Measurements from ENCODE around the gene USP38.
"Not testable (repeated sequence)": the region's sequence is repeated elsewhere in the genome, so short reads cannot be mapped to it uniquely, and the experiment has no call there.

The USP38 gene

DNA sequence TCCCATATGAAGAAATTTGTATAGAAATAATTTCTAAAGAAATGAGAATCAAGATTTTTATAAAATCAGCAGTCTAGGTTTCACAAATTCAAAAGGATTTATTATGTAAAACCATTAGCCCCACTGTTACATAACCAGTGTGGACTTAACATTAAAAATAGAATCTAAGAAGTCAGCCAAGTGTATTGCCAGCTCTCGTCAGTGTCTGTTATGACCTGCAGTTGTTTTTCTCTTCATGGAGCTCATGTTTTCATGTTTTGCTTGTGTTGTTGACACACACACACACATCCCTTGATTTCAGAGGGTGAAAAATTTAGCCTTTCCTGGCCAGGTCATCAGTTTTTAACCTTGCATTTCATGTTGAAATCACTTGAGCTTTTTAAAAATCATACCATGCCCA is 39.5 kb downstream of the USP38 start:
- DNase-seq, result no peak

- no peak for DNase-seq
Measured at GRCh38 chr4:143225167-143225566, 40.5 kb downstream of the USP38 start.

DNA sequence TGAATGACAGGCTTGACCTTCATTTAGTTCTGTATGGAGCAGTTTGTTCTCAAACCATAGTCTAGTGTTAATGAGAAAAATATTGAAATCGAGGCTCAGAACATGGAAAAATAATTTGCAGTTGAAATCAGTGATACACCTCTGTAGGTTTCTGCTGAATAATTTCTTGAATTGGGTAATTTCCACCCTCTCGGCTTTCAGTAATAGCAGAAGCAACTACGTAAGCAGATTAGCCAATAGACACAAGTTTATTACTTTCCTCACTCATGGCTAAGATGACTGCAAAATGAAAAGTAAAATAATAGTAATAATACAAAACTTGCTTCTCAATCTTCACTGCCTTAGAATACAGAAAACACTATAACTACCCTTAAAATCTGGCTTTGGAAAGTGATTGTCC is 46.0 kb downstream of the USP38 start:
- no peak for DNase-seq

GRCh38 chr4:143232277-143232676 is 47.6 kb downstream of the USP38 start:
- DNase-seq, result no peak

- no peak for DNase-seq
Measured at GRCh38 chr4:143234153-143234552, 49.4 kb downstream of the USP38 start.

GRCh38 chr4:143237195-143237594 is 52.5 kb downstream of the USP38 start:
- DNase-seq, result not testable (repeated sequence)

DNA sequence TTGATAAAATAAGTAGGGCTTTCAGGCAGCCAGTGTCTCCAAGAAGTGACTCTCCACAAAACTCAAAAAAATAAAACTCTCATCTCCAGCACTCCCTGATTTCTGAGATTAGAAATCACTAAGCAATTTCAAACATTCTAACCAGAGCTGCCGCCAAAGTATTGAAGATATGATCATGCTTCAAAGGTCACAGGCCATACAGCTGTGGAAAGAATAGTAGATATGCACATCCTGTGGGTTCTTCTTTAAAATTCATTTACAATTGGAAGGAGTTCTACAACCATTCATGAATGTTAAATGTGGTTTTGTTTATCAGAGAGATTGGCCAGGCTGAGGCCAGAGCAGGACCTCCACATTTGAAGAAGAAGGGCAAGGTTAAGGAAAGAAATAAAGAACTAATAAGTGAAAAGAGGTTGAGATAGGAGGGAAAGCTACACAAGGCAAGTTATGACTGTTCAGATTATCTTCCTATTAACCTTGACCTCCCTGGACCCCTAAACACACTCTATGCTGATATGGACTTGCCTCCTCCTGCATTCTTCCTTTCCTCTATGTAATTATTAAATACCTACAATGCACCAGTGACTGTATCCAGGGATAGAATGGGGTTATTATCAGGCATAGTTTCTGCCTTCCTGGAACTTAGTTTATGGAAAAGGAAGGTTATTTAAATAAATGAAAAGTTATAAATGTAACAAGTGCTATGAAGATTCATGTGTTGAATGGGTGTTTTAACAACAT is 56.4 kb downstream of the USP38 start:
- DNase-seq, result no peak

GRCh38 chr4:143241892-143242291 is 57.2 kb downstream of the USP38 start:
- DNase-seq, result no peak

DNA sequence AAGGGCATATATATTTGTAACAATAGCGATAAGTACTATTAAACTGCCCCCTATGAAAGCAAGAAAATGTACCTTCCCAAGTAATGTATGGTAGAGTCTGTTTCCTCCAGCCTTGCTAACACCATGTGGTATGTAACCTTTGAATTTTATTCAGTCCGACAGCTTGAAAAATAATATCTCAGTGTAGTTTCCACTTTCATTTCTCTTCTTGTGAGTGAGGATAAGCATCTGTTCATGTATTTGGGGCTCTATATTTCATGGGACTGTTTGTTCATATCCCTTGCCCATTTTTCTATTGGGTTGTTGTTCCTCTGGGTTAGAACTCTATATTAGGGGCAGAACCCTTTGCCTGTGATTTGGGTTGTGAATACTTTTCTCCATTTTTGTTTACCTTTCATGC is 58.3 kb downstream of the USP38 start:
- no peak for DNase-seq

DNA sequence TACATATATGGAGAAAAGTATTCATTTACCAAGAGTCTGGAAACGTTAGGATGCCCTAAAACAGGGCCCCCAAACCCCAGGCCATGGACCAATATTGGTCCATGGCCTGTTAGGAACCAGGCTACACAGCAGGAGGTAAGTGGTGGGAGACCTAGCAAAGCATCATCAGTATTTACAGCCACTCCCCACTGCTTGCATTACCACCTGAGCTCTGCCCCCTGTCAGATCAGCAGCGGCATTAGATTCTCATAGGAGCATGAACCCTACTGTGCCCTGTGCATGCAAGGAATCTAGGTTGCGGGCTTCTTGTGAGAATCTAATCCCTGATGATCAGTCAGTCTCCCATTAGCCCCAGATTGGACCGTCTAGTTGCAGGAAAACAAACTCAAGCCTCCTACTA is 62.3 kb downstream of the USP38 start:
- no peak for DNase-seq

DNA sequence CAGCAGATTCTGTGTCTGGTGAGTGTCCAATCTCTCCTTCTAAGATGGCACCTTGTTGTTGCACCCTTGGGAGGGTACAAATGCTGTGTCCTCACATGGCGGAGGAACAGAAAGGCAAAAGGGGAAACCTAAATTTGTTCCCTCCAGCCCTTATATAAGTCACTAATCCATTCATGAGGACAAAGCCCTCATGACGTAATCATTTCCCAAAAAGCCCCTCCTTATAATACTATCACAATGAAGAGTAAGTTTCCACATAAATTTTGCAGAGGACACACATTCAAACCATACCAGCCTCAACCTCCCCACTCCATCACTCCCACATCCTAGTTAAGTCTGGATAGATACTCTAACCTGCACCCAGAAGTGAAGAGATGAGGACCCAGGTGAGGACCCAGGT is 63.1 kb downstream of the USP38 start:
- no peak for DNase-seq

- DNase-seq, result no peak
Measured at GRCh38 chr4:143248827-143249226, 64.1 kb downstream of the USP38 start.

- no peak for DNase-seq
Measured at GRCh38 chr4:143250617-143251016, 65.9 kb downstream of the USP38 start.

- DNase-seq, result no peak
Measured at GRCh38 chr4:143251348-143251747, 66.6 kb downstream of the USP38 start.

GRCh38 chr4:143251779-143252178 is 67.1 kb downstream of the USP38 start:
- DNase-seq, result no peak

- DNase-seq, result no peak
Measured at GRCh38 chr4:143252478-143252877, 67.8 kb downstream of the USP38 start.

- DNase-seq, result no peak
Measured at GRCh38 chr4:143253166-143253565, 68.4 kb downstream of the USP38 start.

DNA sequence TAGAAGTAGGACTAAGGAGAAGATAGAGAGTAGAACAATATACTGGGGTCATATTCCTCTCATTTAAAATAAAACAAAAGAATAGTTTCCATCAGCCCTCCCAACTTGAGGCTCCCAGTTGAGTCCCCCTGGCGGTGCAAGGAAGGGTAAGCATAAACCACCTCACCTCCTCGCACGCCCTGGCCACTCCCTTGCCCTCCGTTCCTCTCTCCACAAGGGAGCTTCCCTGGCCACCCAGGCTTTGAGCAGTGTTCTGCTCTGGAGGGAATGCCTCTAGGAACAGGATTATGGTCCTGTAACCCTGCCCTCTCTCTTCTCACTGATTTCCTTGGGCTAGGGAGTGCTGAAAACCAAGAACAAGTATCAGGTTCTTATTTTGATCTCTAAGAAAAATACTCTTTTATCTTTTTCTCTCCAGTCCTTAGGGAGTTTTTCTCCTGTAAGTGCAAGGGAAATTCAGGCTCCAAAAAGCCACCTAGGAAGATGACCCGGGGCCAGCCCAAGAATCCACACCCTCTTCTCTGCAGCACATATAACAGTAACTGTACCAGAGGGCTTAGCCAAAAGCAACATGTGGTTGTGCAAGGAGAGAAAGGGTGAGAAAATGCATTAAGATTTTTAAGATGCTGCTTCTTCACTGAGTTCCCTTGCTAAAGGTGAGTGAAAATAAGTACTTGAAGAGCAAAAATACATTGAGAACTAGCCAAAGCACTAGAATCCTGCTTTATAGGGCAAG is 69.9 kb downstream of the USP38 start:
- DNase-seq, result peak; percentile 58

- DNase-seq, result no peak
Measured at GRCh38 chr4:143256456-143256855, 71.7 kb downstream of the USP38 start.

DNA sequence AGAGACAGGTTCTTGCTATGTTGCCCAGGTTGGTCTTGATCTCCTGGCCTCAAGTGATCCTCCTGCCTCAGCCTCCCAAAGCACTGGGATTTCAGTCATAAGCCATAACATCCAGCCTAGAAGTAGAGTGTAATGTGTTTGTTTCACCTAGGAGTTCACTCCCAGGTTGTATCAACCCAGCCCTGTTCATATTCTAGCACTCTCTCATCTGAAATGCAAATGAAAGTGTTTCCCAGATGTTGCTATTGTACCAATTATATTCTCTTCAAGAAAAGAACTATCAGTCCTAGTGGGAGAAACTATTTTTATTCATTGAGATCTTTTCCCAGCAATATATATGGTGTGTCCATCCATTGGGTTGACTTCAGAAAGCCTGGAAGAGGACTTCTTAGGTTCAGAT is 72.6 kb downstream of the USP38 start:
- no peak for DNase-seq

DNA sequence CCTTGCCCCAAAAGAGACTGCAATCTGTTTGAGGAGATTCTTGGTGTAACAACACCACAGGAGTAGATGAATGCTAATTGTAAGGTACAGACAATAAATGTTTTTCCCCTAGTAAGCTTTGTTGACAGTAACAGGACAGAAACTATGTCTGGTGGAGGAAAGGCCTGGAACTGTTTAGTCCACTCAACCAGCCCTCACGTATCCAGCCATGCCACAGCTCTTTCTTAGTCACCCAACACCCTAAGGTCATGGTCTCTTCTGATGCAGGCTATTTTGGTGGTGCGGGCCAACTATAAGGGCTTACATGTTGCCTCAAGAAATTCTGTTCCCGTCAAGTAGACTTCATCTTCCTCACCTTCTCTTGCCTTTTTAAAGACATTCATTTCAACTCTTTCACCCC is 76.0 kb downstream of the USP38 start:
- DNase-seq, result no peak

- DNase-seq, result no peak
Measured at GRCh38 chr4:143262838-143263237, 78.1 kb downstream of the USP38 start.

- DNase-seq, result not testable (repeated sequence)
Measured at GRCh38 chr4:143267690-143268089, 83.0 kb downstream of the USP38 start.

- DNase-seq, result no peak
Measured at GRCh38 chr4:143270256-143270838, 85.6 kb downstream of the USP38 start.
